GM18507 (cell line): ENCODE measurements around the gene TMEM269.
"Not testable (repeated sequence)": the region's sequence is repeated elsewhere in the genome, so short reads cannot be mapped to it uniquely, and the experiment has no call there.

ENCODE experiments used
- DNase-seq: peaks from one replicate; pipeline ENCODE4 v3.0.0; 2011; ENCODE audit warnings: low read depth; ENCODE audit not compliant: insufficient read length; ENCODE audit errors: extremely low spot score
- FAIRE-seq: peaks from 2 replicates; lab custom pipeline; 2011; peaks lifted over from hg19 to GRCh38; lab: Jason Lieb, UNC

The TMEM269 gene

GRCh38 chr1:42746436-42747105, 38.2 kb upstream of the TMEM269 start:
- DNase-seq (no peak), FAIRE-seq (no peak)

- FAIRE-seq (peak; percentile 48), DNase-seq (no peak)
These were observed 37.7 kb upstream of the TMEM269 start for GRCh38 chr1:42747125-42747524.

GRCh38 chr1:42748021-42748420, 36.8 kb upstream of the TMEM269 start:
- FAIRE-seq (no peak), DNase-seq (no peak)

- FAIRE-seq, result no peak
These were observed 36.1 kb upstream of the TMEM269 start for GRCh38 chr1:42748461-42749410.

GRCh38 chr1:42750041-42750440, 34.8 kb upstream of the TMEM269 start:
- DNase-seq (no peak), FAIRE-seq (no peak)

More at GRCh38 chr1:42748461-42749410, 36.1 kb upstream of the TMEM269 start:
- DNase-seq, result no peak

- not testable (repeated sequence) for FAIRE-seq, DNase-seq
These were observed 33.2 kb upstream of the TMEM269 start for GRCh38 chr1:42751511-42752070.

- FAIRE-seq, result no peak
- DNase-seq, result no peak
These were observed 32.5 kb upstream of the TMEM269 start for GRCh38 chr1:42752284-42752683.

- DNase-seq, result no peak
- FAIRE-seq, result no peak
These were observed 31.7 kb upstream of the TMEM269 start for GRCh38 chr1:42753070-42753469.

- DNase-seq (peak; percentile 55), FAIRE-seq (peak; percentile 90)
These were observed 27.6 kb upstream of the TMEM269 start for GRCh38 chr1:42756956-42757891.

GRCh38 chr1:42757892-42758275, 26.9 kb upstream of the TMEM269 start:
- DNase-seq (no peak), FAIRE-seq (no peak)

GRCh38 chr1:42758641-42759040, 26.1 kb upstream of the TMEM269 start:
- DNase-seq (no peak), FAIRE-seq (no peak)

- FAIRE-seq (no peak), DNase-seq (no peak)
These were observed 25.7 kb upstream of the TMEM269 start for GRCh38 chr1:42759114-42759513.

GRCh38 chr1:42761567-42761966, 23.2 kb upstream of the TMEM269 start:
- DNase-seq, result no peak

GRCh38 chr1:42762269-42762668, 22.5 kb upstream of the TMEM269 start:
- FAIRE-seq, result no peak
- no peak for DNase-seq

More at GRCh38 chr1:42761567-42761966, 23.2 kb upstream of the TMEM269 start:
- FAIRE-seq, result no peak

GRCh38 chr1:42765269-42765668, 19.5 kb upstream of the TMEM269 start:
- DNase-seq, result no peak

GRCh38 chr1:42765832-42766740, 18.7 kb upstream of the TMEM269 start:
- FAIRE-seq, result peak; percentile 35
- no peak for DNase-seq

More at GRCh38 chr1:42765269-42765668, 19.5 kb upstream of the TMEM269 start:
- no peak for FAIRE-seq

GRCh38 chr1:42766741-42767509, 17.9 kb upstream of the TMEM269 start, which contains the start of the genes C1orf50 and P3H1:
Gene C1orf50, plus strand, starts transcription at chr1:42767249. Its CDS starts 63 bp downstream, at chr1:42767312.
Gene P3H1, minus strand, starts transcription at chr1:42767028. Its CDS starts 57 bp downstream, at chr1:42766971.
- peak; percentile 98 for FAIRE-seq
- peak; percentile 89 for DNase-seq
